ENCODE results near the gene PMAIP1. TPM values are rescaled to one million over a fixed set of nuclear protein-coding genes. Genes with fewer than 3 reads are reported as not detected.
"Not testable (repeated sequence)": the region's sequence is repeated elsewhere in the genome, so short reads cannot be mapped to it uniquely, and the experiment has no call there.

The PMAIP1 gene
- total RNA-seq (ENCODE audit: low replicate concordance): 2.6 and 18.2 TPM in 2 replicates

DNA sequence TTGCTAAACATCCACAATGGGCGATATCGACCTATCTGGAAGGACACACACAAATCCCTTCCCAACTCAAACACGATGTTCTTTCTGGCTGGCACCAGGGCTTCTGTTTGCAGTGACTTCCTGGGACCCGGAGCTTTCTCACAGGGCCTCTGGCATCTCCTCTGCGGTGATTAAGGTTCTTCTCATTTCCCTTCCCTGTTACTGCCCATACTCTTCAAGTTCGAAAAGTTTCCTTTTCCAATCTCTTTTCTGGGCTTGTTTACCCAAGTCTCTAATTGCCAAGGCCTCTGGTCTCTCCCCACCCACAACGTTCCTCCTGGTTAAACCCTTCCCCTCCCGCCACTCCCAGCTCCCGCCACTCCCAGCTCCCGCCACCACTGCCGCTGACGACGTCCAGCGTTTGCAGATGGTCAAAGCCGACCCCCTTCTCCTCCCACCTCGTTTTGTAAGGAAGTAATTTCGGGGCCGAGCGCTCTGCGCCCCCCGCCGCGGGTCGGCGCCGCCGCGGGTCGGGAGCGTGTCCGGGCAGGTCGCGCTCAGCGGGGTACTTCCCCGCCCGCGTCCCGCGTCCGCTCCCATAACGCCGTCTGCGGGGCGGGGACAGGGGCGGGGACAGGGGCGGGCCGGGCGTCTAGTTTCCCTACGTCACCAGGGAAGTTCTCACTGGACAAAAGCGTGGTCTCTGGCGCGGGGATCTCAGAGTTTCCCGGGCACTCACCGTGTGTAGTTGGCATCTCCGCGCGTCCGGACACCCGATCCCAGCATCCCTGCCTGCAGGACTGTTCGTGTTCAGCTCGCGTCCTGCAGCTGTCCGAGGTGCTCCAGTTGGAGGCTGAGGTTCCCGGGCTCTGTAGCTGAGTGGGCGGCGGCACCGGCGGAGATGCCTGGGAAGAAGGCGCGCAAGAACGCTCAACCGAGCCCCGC lies at the start of gene PMAIP1:
TSS of gene PMAIP1 (plus strand) at position 699 of the 924 bp plus-strand sequence. CDS start at position 881, 182 bp downstream.
- peak within 1 kb of the TSS; percentile 83 for H3K4me3 ChIP-seq (ENCODE audit: low read depth, low read length)
- TF ChIP-seq, protein P1, sequence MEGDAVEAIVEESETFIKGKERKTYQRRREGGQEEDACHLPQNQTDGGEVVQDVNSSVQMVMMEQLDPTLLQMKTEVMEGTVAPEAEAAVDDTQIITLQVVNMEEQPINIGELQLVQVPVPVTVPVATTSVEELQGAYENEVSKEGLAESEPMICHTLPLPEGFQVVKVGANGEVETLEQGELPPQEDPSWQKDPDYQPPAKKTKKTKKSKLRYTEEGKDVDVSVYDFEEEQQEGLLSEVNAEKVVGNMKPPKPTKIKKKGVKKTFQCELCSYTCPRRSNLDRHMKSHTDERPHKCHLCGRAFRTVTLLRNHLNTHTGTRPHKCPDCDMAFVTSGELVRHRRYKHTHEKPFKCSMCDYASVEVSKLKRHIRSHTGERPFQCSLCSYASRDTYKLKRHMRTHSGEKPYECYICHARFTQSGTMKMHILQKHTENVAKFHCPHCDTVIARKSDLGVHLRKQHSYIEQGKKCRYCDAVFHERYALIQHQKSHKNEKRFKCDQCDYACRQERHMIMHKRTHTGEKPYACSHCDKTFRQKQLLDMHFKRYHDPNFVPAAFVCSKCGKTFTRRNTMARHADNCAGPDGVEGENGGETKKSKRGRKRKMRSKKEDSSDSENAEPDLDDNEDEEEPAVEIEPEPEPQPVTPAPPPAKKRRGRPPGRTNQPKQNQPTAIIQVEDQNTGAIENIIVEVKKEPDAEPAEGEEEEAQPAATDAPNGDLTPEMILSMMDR (IDR thresholded peaks at IDR 0.05; ENCODE audit: insufficient read depth, low read length): no peak
- DNase-seq (ENCODE audit: low read depth): peak; percentile 93

DNA sequence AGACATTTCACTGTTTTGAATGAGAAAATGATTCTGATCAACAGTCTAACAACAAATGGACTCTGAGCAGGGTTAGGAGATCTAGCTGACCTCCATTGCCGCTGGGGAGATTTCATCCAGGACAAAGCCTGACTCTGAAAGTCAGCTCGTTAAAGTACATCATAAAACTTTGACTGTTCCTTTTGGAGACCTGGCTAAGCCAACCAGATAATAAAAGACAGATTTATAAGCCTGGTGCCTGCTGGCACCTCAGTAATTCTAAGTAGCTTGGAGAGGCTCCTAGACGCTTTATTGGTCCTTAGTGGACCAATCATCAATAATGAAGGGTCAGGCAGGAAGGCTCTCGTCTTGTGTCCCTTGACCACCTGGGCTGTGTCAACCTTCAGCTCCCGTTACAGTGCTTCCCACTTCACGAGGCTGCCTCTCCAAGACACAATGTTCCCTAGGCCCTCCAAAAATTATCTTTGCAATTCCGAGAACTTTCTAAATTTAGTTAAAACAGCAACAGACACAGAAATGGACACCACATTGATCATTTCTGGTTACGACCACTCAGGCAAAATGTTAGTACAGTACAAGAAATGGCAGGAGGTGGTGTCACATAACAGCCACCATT lies 47.9 kb upstream of the PMAIP1 start:
- DNase-seq (ENCODE audit: low read depth): no peak
- TF ChIP-seq, protein P1 (IDR thresholded peaks at IDR 0.05; ENCODE audit: insufficient read depth, low read length): no peak

DNA sequence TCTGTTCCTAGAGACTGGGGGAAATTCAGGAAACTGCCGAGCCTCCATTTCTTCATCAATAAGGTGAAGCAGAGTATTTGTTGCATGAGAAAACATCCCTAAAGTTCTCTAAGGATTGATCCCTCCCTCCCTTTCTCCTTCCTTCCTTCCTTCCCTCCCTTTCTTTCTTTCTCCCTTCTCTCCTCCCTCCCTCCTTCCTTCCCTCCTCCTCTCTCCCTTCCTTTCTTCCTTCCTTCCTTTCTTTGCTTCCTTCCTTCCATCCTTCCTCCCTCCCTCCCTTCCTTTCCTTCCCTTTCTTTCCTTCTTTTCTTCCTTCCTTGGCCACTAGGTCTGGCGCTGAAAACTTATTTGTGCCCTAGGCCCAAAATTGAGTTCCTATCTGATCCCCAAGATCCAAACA lies 47.2 kb upstream of the PMAIP1 start:
- TF ChIP-seq, protein P1 (IDR thresholded peaks at IDR 0.05; ENCODE audit: insufficient read depth, low read length): no peak
- H3K4me3 ChIP-seq (ENCODE audit: low read depth, low read length): no peak overlapping the region
- no peak for DNase-seq (ENCODE audit: low read depth)

More for the DNA sequence above, 47.9 kb upstream of the PMAIP1 start:
- no peak overlapping the region for H3K4me3 ChIP-seq (ENCODE audit: low read depth, low read length)

DNA sequence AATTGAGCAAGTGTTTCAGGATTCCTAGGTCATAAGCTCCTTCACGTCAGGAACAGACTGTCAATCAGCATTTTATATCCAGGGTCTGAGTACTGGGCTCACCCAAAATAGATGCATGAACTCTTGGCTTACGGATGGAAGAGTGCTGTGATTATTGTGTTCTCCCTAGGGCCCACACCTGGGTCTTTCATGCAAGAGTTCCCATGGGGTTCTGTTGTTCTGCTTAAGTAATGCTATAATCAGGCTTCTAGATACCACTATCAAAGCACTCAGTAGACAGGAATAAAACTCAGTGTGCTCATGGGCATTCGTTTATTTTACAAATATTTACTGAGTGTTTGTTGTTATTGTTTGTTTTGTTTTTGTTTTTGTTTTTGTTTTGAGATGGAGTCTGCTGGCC lies 46.4 kb upstream of the PMAIP1 start:
- no peak overlapping the region for H3K4me3 ChIP-seq (ENCODE audit: low read depth, low read length)
- TF ChIP-seq, protein P1 (IDR thresholded peaks at IDR 0.05; ENCODE audit: insufficient read depth, low read length): no peak
- DNase-seq (ENCODE audit: low read depth): no peak

DNA sequence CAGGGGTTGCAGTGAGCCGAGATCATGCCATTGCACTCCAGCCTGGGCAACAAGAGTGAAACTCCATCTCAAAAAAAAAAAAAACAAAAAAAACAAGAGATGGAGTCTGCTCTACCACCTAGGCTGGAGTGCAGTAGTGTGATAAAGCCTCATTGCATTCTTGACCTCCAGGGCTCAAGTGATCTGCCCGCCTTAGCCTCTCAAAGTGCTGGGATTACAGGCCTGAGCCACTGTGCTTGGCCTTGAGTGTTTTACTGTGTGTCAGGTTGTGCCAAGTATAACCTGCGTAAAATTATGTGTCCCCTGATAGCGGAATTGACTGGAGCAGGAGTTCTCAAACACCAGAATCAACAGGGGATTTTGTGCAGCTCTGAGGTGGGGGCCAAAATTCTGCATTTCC lies 45.8 kb upstream of the PMAIP1 start:
- not testable (repeated sequence) for DNase-seq (ENCODE audit: low read depth); H3K4me3 ChIP-seq (ENCODE audit: low read depth, low read length)

DNA sequence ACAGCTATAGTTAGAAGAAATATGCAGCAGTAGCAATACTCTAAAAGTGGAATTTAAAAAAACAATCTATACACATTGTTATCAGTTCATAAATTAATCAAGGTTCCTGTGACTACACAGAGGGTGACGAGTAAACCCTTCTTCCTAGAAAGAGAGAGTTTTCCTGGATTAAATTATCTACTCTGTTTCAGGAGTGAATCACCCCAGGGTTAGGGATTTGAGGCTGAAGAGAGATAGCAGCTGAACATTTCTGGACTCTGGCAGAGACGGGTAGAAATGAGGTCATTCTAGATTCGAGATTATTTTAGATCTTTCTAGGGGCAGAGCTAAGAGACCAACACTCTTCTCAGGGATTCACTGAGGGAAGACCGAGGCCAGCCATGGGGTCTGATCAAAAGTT lies 38.8 kb upstream of the PMAIP1 start:
- TF ChIP-seq, protein P1 (IDR thresholded peaks at IDR 0.05; ENCODE audit: insufficient read depth, low read length): no peak
- H3K4me3 ChIP-seq (ENCODE audit: low read depth, low read length): no peak overlapping the region
- DNase-seq (ENCODE audit: low read depth): peak; percentile 55
